Measurements from ENCODE around the gene TRAPPC3L.

TRAPPC3L gene

GRCh38 chr6:116465246-116465645 lies 80.2 kb downstream of the TRAPPC3L start:
- no peak for DNase-seq (ENCODE audit: low read depth)

GRCh38 chr6:116463301-116463700 lies 82.2 kb downstream of the TRAPPC3L start:
- no peak for DNase-seq (ENCODE audit: low read depth)

GRCh38 chr6:116461932-116462885 lies 83.3 kb downstream of the TRAPPC3L start:
- DNase-seq (ENCODE audit: low read depth): no peak

GRCh38 chr6:116461331-116461931 lies 84.1 kb downstream of the TRAPPC3L start, which contains the start of gene CALHM6:
CALHM6 (plus strand) TSS chr6:116461375; CDS start chr6:116461930, 555 bp downstream.
- DNase-seq (ENCODE audit: low read depth): no peak

- DNase-seq (ENCODE audit: low read depth): no peak
These were observed 85.6 kb downstream of the TRAPPC3L start for GRCh38 chr6:116459927-116460326.

GRCh38 chr6:116458264-116458663 lies 87.2 kb downstream of the TRAPPC3L start:
- no peak for DNase-seq (ENCODE audit: low read depth)

- DNase-seq (ENCODE audit: low read depth): no peak
These were observed 88.6 kb downstream of the TRAPPC3L start for GRCh38 chr6:116456927-116457326.

GRCh38 chr6:116456106-116456505 lies 89.4 kb downstream of the TRAPPC3L start:
- no peak for DNase-seq (ENCODE audit: low read depth)

GRCh38 chr6:116452531-116452930 lies 93.0 kb downstream of the TRAPPC3L start:
- no peak for DNase-seq (ENCODE audit: low read depth)

GRCh38 chr6:116451916-116452315 lies 93.6 kb downstream of the TRAPPC3L start:
- no peak for DNase-seq (ENCODE audit: low read depth)

- DNase-seq (ENCODE audit: low read depth): no peak
These were observed 94.4 kb downstream of the TRAPPC3L start for GRCh38 chr6:116450769-116451740.

- no peak for DNase-seq (ENCODE audit: low read depth)
These were observed 95.2 kb downstream of the TRAPPC3L start for GRCh38 chr6:116450185-116450710.

GRCh38 chr6:116449565-116449964 lies 95.9 kb downstream of the TRAPPC3L start:
- no peak for DNase-seq (ENCODE audit: low read depth)

- peak; percentile 76 for DNase-seq (ENCODE audit: low read depth)
These were observed 97.9 kb downstream of the TRAPPC3L start for GRCh38 chr6:116447496-116448011.

GRCh38 chr6:116447052-116447451 lies 98.4 kb downstream of the TRAPPC3L start:
- no peak for DNase-seq (ENCODE audit: low read depth)

- no peak for DNase-seq (ENCODE audit: low read depth)
These were observed 99.1 kb downstream of the TRAPPC3L start for GRCh38 chr6:116446399-116446798.

GRCh38 chr6:116445102-116445501 lies 100.4 kb downstream of the TRAPPC3L start:
- no peak for DNase-seq (ENCODE audit: low read depth)
